Measurements from ENCODE around the gene PAFAH1B2. TPM values are rescaled to one million over a fixed set of nuclear protein-coding genes. Genes with fewer than 3 reads are reported as not detected.
A peak's percentile ranks its signal among the peaks of the same experiment; 100 is the strongest.

Gene PAFAH1B2
- total and polyA plus RNA-seq, 2 of the 8 experiments (the other 6 are each of a cell fraction or from before 2014, with no cell fraction given): 38.2 to 161 TPM

DNA sequence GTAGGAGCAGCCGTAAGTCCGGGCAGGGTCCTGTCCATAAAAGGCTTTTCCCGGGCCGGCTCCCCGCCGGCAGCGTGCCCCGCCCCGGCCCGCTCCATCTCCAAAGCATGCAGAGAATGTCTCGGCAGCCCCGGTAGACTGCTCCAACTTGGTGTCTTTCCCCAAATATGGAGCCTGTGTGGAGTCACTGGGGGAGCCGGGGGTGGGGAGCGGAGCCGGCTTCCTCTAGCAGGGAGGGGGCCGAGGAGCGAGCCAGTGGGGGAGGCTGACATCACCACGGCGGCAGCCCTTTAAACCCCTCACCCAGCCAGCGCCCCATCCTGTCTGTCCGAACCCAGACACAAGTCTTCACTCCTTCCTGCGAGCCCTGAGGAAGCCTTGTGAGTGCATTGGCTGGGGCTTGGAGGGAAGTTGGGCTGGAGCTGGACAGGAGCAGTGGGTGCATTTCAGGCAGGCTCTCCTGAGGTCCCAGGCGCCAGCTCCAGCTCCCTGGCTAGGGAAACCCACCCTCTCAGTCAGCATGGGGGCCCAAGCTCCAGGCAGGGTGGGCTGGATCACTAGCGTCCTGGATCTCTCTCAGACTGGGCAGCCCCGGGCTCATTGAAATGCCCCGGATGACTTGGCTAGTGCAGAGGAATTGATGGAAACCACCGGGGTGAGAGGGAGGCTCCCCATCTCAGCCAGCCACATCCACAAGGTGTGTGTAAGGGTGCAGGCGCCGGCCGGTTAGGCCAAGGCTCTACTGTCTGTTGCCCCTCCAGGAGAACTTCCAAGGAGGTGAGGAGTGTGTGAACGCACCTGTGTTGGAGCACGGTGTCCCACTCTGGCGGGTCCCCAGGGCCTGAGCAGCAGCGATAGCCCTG lies 55.2 kb downstream of the PAFAH1B2 start, which contains the start of gene TAGLN (continued):
- TF ChIP-seq SUZ12 (IDR thresholded peaks at IDR 0.05; ENCODE audit: low read length): no peak
- peak; percentile 34 for TF ChIP-seq ASH2L (IDR thresholded peaks at IDR 0.05; ENCODE audit: low read length)
- TF ChIP-seq, protein P1, sequence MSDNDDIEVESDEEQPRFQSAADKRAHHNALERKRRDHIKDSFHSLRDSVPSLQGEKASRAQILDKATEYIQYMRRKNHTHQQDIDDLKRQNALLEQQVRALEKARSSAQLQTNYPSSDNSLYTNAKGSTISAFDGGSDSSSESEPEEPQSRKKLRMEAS (IDR thresholded peaks at IDR 0.05): no peak
- TF ChIP-seq, protein P2, sequence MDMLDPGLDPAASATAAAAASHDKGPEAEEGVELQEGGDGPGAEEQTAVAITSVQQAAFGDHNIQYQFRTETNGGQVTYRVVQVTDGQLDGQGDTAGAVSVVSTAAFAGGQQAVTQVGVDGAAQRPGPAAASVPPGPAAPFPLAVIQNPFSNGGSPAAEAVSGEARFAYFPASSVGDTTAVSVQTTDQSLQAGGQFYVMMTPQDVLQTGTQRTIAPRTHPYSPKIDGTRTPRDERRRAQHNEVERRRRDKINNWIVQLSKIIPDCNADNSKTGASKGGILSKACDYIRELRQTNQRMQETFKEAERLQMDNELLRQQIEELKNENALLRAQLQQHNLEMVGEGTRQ (IDR thresholded peaks at IDR 0.05; ENCODE audit: low read length): no peak
- no peak for TF ChIP-seq SIN3A (conservative IDR thresholded peaks at IDR 0.05 in 1 of 2, IDR thresholded peaks at IDR 0.05 in 1 of 2; ENCODE audit: low read depth in 1 of 2, low read length in 2 of 2)
- TF ChIP-seq PHF8 (conservative IDR thresholded peaks at IDR 0.05; ENCODE audit: low read depth, low read length): peak; percentile 23; the same call in 1 of the 2 replicates
- no peak for TF ChIP-seq SIX5 (IDR thresholded peaks at IDR 0.05; ENCODE audit: low read depth, low read length)
- no peak for TF ChIP-seq CHD1 (IDR thresholded peaks at IDR 0.05; ENCODE audit: low read depth, low read length)
- peak in 1 of 2 experiments; percentile 76; a peak in 1 of 3 replicates for TF ChIP-seq EP300 (IDR thresholded peaks at IDR 0.05; ENCODE audit: borderline replicate concordance in 1 of 2, low read depth in 2 of 2, low read length in 2 of 2)
- TF ChIP-seq RFX5 (IDR thresholded peaks at IDR 0.05; ENCODE audit: borderline replicate concordance, low read depth, low read length): no peak
- TF ChIP-seq EZH2 (IDR thresholded peaks at IDR 0.05; ENCODE audit: low read depth, low read length, severe bottlenecking): no peak
- TF ChIP-seq GTF2F1 (IDR thresholded peaks at IDR 0.05; ENCODE audit: borderline replicate concordance, low read depth, low read length): 0 out of 2 replicates have a peak, but pooled peaks have one; percentile 15
- TF ChIP-seq SP4 (IDR thresholded peaks at IDR 0.05; ENCODE audit: low read length): no peak
- no peak for TF ChIP-seq RNF2 (IDR thresholded peaks at IDR 0.05; ENCODE audit: borderline replicate concordance, low read depth, low read length, missing control alignments, poor library complexity, severe bottlenecking)
- TF ChIP-seq HDAC6 (IDR thresholded peaks at IDR 0.05; ENCODE audit: low read depth, low read length): no peak
- TF ChIP-seq SP1 (IDR thresholded peaks at IDR 0.05; ENCODE audit: low read depth, low read length): no peak
- TF ChIP-seq TEAD4 (IDR thresholded peaks at IDR 0.05; ENCODE audit: low read depth, low read length): peak; percentile 92
- no peak for TF ChIP-seq MAFK (IDR thresholded peaks at IDR 0.05; ENCODE audit: low read depth, low read length)
- no peak for TF ChIP-seq BCL11A (IDR thresholded peaks at IDR 0.05; ENCODE audit: low read depth in 2 of 2, low read length in 2 of 2)
- no peak for TF ChIP-seq JUN (IDR thresholded peaks at IDR 0.05; ENCODE audit: low read depth, low read length)
- TF ChIP-seq BRCA1 (IDR thresholded peaks at IDR 0.05; ENCODE audit: low read depth, low read length): no peak
- no peak for TF ChIP-seq SP2 (IDR thresholded peaks at IDR 0.05; ENCODE audit: low read length)
- TF ChIP-seq KDM5A (IDR thresholded peaks at IDR 0.05; ENCODE audit: low read length): no peak

All from H1 (cell line).